H1 (cell line): ENCODE measurements around the gene HOXB3. TPM values are rescaled to one million over a fixed set of nuclear protein-coding genes. Genes with fewer than 3 reads are reported as not detected.

Experiments used
- ASH2L ChIP-seq: fragments of 200-600, 300-600 bp; sonication (generic); IDR thresholded peaks from one replicate; pipeline ENCODE4 v1.7.1; 2017; ENCODE audit warnings: low read length
- BACH1 ChIP-seq: IDR thresholded peaks from 2 replicates; pipeline ENCODE4 v1.6.1; 2012; ENCODE audit warnings: low read length, improper control_type of control experiment
- BRCA1 ChIP-seq: IDR thresholded peaks from 2 replicates; pipeline ENCODE4 v1.6.1; 2012; ENCODE audit warnings: low read depth, low read length, improper control_type of control experiment
- CBX8 ChIP-seq: fragments of 300-800, 300-1000 bp; sonication (generic); IDR thresholded peaks from 2 replicates; pipeline ENCODE4 v1.7.1; 2016; ENCODE audit warnings: low read depth, low read length, borderline replicate concordance
- CHD7 ChIP-seq: fragments of 300-600 bp; sonication (generic); IDR thresholded peaks from 2 replicates; pipeline ENCODE4 v1.7.1; 2012; ENCODE audit warnings: low read length, moderate library complexity, mild to moderate bottlenecking, inconsistent platforms; ENCODE audit not compliant: insufficient replicate concordance
- CTBP2 ChIP-seq: IDR thresholded peaks from 2 replicates; pipeline ENCODE4 v1.7.0; 2011; ENCODE audit warnings: borderline replicate concordance, mild to moderate bottlenecking, moderate library complexity, mixed read lengths, low read length; ENCODE audit not compliant: insufficient read depth, insufficient read length
- RNF2 ChIP-seq: fragments of 200-900, 300-1000 bp; sonication (generic); IDR thresholded peaks from 2 replicates; pipeline ENCODE4 v1.7.1; 2016; ENCODE audit warnings: borderline replicate concordance, low read depth, mild to moderate bottlenecking, antibody characterized with exemption, low read length; ENCODE audit not compliant: poor library complexity, severe bottlenecking; ENCODE audit errors: missing control alignments
- TBP ChIP-seq: IDR thresholded peaks from 2 replicates; pipeline ENCODE4 v1.6.1; 2011; ENCODE audit warnings: low read depth, low read length, improper control_type of control experiment
- polyA plus RNA-seq, 7 experiments: library from polyadenylated mRNA; depleted of rRNA in 3 of 7; stranded (reverse) in 5 of 7; unstranded in 2 of 7; fragments of >200 nt in 5 of 7; fragments of 200-250 nt in 2 of 7; gene quantifications; 1 replicate in 5 of 7; 2 replicates in 1 of 7; 4 replicates in 1 of 7; pipeline versions ENCODE4 v1.2.1 to v1.2.3, GENCODE V29; 2011 to 2013; ENCODE audit warnings: missing spikeins in 2 of 7, mixed read lengths in 2 of 7
- total RNA-seq: library from RNA; stranded (reverse); fragmentation: NEBNext Ultra II Directional; extraction: Animal tissue kit (Norgen Biotek cat#: 25700); gene quantifications from 2 replicates; pipeline ENCODE4 v1.2.1, GENCODE V29; 2021
- TF ChIP-seq, protein P1 (sequence below): IDR thresholded peaks from 2 replicates; pipeline ENCODE4 v1.6.1; 2012; ENCODE audit warnings: inconsistent platforms

HOXB3 gene
- total and polyA plus RNA-seq, 2 of the 8 experiments (the other 6 are each of a cell fraction or from before 2014, with no cell fraction given): not detected

GRCh38 chr17:48625495-48626244 is 35.6 kb upstream of the HOXB3 start (continued):
- TF ChIP-seq RNF2 (peak; percentile 91), CHD7 (no peak), CBX8 (no peak), BRCA1 (no peak), ASH2L (no peak), TBP (no peak), BACH1 (no peak), CTBP2 (peak; percentile 21)
- TF ChIP-seq, protein P1, sequence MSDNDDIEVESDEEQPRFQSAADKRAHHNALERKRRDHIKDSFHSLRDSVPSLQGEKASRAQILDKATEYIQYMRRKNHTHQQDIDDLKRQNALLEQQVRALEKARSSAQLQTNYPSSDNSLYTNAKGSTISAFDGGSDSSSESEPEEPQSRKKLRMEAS: 0 out of 2 replicates have a peak, but pooled peaks have one; percentile 13
- TF ChIP-seq, all 59 proteins: peak for 6
